Thyroid gland (tissue), 4 donors: ENCODE results near the gene MTG2. TPM values are rescaled to one million over a fixed set of nuclear protein-coding genes. Genes with fewer than 3 reads are reported as not detected.

Source experiments
- DNase-seq, 2 donors: peaks; one replicate each; pipeline ENCODE4 v3.0.0-alpha.2; 2019
- H3K27ac ChIP-seq, 3 donors: fragments of 200-600 bp; sonication (generic); 1 replicate in 2 of 3; 2 replicates in 1 of 3; pipeline ENCODE4 v1.5.1; 2016 to 2019; ENCODE audit warnings: mild to moderate bottlenecking in 1 of 3, moderate library complexity in 1 of 3
- H3K27me3 ChIP-seq: fragments of 200-600 bp; sonication (generic); one replicate; pipeline ENCODE4 v1.5.1; 2019
- H3K36me3 ChIP-seq, 2 donors: fragments of 200-600 bp; sonication (generic); one replicate each; pipeline ENCODE4 v1.5.1; 2016 to 2019
- H3K4me1 ChIP-seq, 2 donors: fragments of 200-600 bp; sonication (generic); one replicate each; pipeline ENCODE4 v1.5.1; 2017 to 2019
- H3K4me3 ChIP-seq, 3 donors: fragments of 200-600 bp; sonication (generic); replicated peaks in 1 of 3; 1 replicate in 2 of 3; 2 replicates in 1 of 3; pipeline ENCODE4 v1.5.1; 2016; ENCODE audit warnings: mild to moderate bottlenecking in 1 of 3
- H3K9me3 ChIP-seq: fragments of 200-600 bp; sonication (generic); one replicate; pipeline ENCODE4 v1.5.1; 2017
- CTCF ChIP-seq, 6 experiments: fragments of 200-600 bp in 3 of 6; fragments of 450-650 bp in 3 of 6; sonication (generic) in 3 of 6; IDR thresholded peaks; one replicate each; pipeline ENCODE4 v1.5.1; 2016 to 2019; ENCODE audit warnings: antibody characterized with exemption in 6 of 6, mild to moderate bottlenecking in 2 of 6, inconsistent platforms in 1 of 6, moderate library complexity in 1 of 6
- POLR2A ChIP-seq, 2 donors: fragments of 450-650 bp; IDR thresholded peaks; one replicate each; pipeline ENCODE4 v1.6.1; 2017; ENCODE audit warnings: antibody characterized with exemption in 2 of 2, mild to moderate bottlenecking in 2 of 2, moderate library complexity in 1 of 2
- WGBS, 2 donors: methylation state at CpG; one replicate each; pipeline ENCODE4 v1.1.5; 2017; 5-methylcytosine and 5-hydroxymethylcytosine counted together
- intact Hi-C: fragments of 100-400 bp; cut with DNase I; formaldehyde crosslinking; loops from one replicate; pipeline ENCODE4 v1.15.1; 2023
- total RNA-seq, 4 donors: library from RNA; depleted of rRNA; stranded (reverse); fragments of >200 nt; gene quantifications; one replicate each; pipeline ENCODE4 v1.2.3, GENCODE V29; 2016

The MTG2 gene
- total RNA-seq, 4 donors from 2014 or later: 21.6 to 38.2 (median 33.4) TPM

GRCh38 chr20:62149532-62150309, 33.1 kb upstream of the MTG2 start:
- no peak for TF ChIP-seq POLR2A (IDR thresholded peaks at IDR 0.05)
- TF ChIP-seq CTCF (IDR thresholded peaks at IDR 0.05): no peak
- DNase-seq: no peak
- Histone ChIP-seq H3K27ac (no peak overlapping the region), H3K36me3 (peaks cover 0 to 2% of the 10 kb centered on the region in 2 donors), H3K4me3 (no peak overlapping the region), H3K9me3 (no peaks in the 10 kb centered on the region), H3K27me3 (no peaks in the 10 kb centered on the region), H3K4me1 (peaks cover under 1 to 23% of the 10 kb centered on the region in 2 donors)
- WGBS, 2 donors: 60 to 61% methylated on average over 19 to 24 of the region's 24 CpGs
- intact Hi-C loops: loop anchor here (10.0 kb wide), 1 partner anchor 245 kb away; no protein-coding TSS in a partner anchor

- no peak for TF ChIP-seq CTCF (IDR thresholded peaks at IDR 0.05)
- no peak for TF ChIP-seq POLR2A (IDR thresholded peaks at IDR 0.05)
- WGBS, 2 donors: 97 to 100% methylated on average over 8 to 11 of the region's 11 CpGs
- Histone ChIP-seq H3K36me3 (peaks cover 0 to 2% of the 10 kb centered on the region in 2 donors), H3K27me3 (no peaks in the 10 kb centered on the region), H3K4me3 (no peak overlapping the region), H3K4me1 (peaks cover 0 to 18% of the 10 kb centered on the region in 2 donors), H3K9me3 (no peaks in the 10 kb centered on the region), H3K27ac (no peak overlapping the region)
- no peak for DNase-seq
- intact Hi-C loops: no loop called here
Observed at GRCh38 chr20:62150310-62150575, 32.6 kb upstream of the MTG2 start.

- intact Hi-C loops: no loop called here
- no peaks in the 10 kb centered on the region for H3K9me3 ChIP-seq
- H3K27me3 ChIP-seq: no peaks in the 10 kb centered on the region
- H3K36me3 ChIP-seq: peaks cover 0 to 2% of the 10 kb centered on the region in 2 donors
- DNase-seq: no peak
- no peak overlapping the region for H3K4me3 ChIP-seq
- peaks cover 0 to 14% of the 10 kb centered on the region in 2 donors for H3K4me1 ChIP-seq
- TF ChIP-seq CTCF (IDR thresholded peaks at IDR 0.05): no peak
- TF ChIP-seq POLR2A (IDR thresholded peaks at IDR 0.05): no peak
- H3K27ac ChIP-seq: no peak overlapping the region
- WGBS, 2 donors: 88 to 93% methylated on average over 9 to 10 of the region's 11 CpGs
Observed at GRCh38 chr20:62151225-62151624, 31.6 kb upstream of the MTG2 start.

- H3K36me3 ChIP-seq: peaks cover 0 to 2% of the 10 kb centered on the region in 2 donors
- intact Hi-C loops: no loop called here
Observed at GRCh38 chr20:62151835-62152364, 30.9 kb upstream of the MTG2 start.

More at GRCh38 chr20:62151835-62152364, 30.9 kb upstream of the MTG2 start:
- Histone ChIP-seq H3K9me3 (no peaks in the 10 kb centered on the region), H3K4me3 (no peak overlapping the region), H3K4me1 (peaks cover 0 to 18% of the 10 kb centered on the region in 2 donors), H3K27me3 (no peaks in the 10 kb centered on the region), H3K27ac (no peak overlapping the region)
- no peak for DNase-seq
- whole genome bisulfite sequencing, 2 donors: 87 to 92% methylated on average over 23 of the region's 23 CpGs
- TF ChIP-seq POLR2A (IDR thresholded peaks at IDR 0.05) (no peak), CTCF (IDR thresholded peaks at IDR 0.05) (no peak)
